DND-41 (cell line): ENCODE results near the gene STOX2.

Experiments
- EZH2 ChIP-seq: IDR thresholded peaks from 3 replicates; pipeline ENCODE4 v1.6.1; 2012; ENCODE audit warnings: borderline replicate concordance, low read depth, mild to moderate bottlenecking, moderate library complexity, low read length, inconsistent platforms; ENCODE audit not compliant: severe bottlenecking
- TF ChIP-seq, protein P1 (sequence below): IDR thresholded peaks from 2 replicates; pipeline ENCODE4 v1.5.1; 2012; ENCODE audit warnings: borderline replicate concordance, low read length, moderate library complexity, mild to moderate bottlenecking; ENCODE audit not compliant: poor library complexity, severe bottlenecking; ENCODE audit errors: extremely low read depth

GRCh38 chr4:184019667-184020623, 114.8 kb downstream of the STOX2 start:
- TF ChIP-seq, protein P1, sequence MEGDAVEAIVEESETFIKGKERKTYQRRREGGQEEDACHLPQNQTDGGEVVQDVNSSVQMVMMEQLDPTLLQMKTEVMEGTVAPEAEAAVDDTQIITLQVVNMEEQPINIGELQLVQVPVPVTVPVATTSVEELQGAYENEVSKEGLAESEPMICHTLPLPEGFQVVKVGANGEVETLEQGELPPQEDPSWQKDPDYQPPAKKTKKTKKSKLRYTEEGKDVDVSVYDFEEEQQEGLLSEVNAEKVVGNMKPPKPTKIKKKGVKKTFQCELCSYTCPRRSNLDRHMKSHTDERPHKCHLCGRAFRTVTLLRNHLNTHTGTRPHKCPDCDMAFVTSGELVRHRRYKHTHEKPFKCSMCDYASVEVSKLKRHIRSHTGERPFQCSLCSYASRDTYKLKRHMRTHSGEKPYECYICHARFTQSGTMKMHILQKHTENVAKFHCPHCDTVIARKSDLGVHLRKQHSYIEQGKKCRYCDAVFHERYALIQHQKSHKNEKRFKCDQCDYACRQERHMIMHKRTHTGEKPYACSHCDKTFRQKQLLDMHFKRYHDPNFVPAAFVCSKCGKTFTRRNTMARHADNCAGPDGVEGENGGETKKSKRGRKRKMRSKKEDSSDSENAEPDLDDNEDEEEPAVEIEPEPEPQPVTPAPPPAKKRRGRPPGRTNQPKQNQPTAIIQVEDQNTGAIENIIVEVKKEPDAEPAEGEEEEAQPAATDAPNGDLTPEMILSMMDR = no peak
- no peak for TF ChIP-seq EZH2
